GM12864 (cell line): Measurements from ENCODE around the gene MED25.

Source experiments
- DNase-seq: peaks from one replicate; pipeline ENCODE4 v3.0.0-alpha.2; 2011; ENCODE audit warnings: low read depth
- H3K4me3 ChIP-seq: 2 replicates; pipeline ENCODE4 v1.5.1; 2011; ENCODE audit warnings: mild to moderate bottlenecking, low read depth, low read length, control low read depth
- TF ChIP-seq, protein P1 (sequence below): IDR thresholded peaks from 2 replicates; pipeline ENCODE4 v1.5.1; 2011; ENCODE audit warnings: low read depth, mild to moderate bottlenecking, moderate library complexity, low read length, control low read depth, inconsistent platforms; ENCODE audit errors: missing control alignments

Gene MED25

GRCh38 chr19:49787746-49788145 lies 30.3 kb upstream of the MED25 start:
- DNase-seq = no peak
- H3K4me3 ChIP-seq = no peak overlapping the region
- TF ChIP-seq, protein P1, sequence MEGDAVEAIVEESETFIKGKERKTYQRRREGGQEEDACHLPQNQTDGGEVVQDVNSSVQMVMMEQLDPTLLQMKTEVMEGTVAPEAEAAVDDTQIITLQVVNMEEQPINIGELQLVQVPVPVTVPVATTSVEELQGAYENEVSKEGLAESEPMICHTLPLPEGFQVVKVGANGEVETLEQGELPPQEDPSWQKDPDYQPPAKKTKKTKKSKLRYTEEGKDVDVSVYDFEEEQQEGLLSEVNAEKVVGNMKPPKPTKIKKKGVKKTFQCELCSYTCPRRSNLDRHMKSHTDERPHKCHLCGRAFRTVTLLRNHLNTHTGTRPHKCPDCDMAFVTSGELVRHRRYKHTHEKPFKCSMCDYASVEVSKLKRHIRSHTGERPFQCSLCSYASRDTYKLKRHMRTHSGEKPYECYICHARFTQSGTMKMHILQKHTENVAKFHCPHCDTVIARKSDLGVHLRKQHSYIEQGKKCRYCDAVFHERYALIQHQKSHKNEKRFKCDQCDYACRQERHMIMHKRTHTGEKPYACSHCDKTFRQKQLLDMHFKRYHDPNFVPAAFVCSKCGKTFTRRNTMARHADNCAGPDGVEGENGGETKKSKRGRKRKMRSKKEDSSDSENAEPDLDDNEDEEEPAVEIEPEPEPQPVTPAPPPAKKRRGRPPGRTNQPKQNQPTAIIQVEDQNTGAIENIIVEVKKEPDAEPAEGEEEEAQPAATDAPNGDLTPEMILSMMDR = no peak

GRCh38 chr19:49788857-49789256 lies 29.2 kb upstream of the MED25 start:
- TF ChIP-seq, protein P1 = no peak
- H3K4me3 ChIP-seq = no peak overlapping the region
- DNase-seq = no peak

- no peak for DNase-seq
- TF ChIP-seq, protein P1 = no peak
Measured at GRCh38 chr19:49790866-49791265, 27.2 kb upstream of the MED25 start.

DNA sequence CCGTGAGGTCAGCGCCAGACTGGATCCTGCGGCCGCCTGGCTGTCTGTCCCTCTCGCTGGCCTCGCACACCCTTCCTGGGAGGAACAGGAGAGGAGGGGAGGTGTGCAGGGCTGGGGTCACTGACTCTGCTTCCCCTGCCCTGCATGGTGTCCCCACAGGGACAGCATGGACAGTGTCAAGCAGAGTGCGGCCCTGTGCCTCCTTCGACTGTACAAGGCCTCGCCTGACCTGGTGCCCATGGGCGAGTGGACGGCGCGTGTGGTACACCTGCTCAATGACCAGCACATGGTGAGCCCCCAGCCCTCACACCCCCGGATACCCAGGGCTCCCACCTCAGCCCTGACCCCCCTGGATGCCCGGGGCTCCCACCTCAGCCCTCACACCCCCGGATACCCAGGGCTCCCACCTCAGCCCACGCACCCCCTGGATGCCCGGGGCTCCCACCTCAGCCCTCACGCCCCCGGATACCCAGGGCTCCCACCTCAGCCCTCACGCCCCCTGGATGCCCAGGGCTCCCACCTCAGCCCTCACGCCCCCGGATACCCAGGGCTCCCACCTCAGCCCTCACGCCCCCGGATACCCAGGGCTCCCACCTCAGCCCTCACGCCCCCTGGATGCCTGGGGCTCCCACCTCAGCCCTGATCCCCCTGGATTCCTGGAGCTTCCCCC lies 26.2 kb upstream of the MED25 start:
- TF ChIP-seq, protein P1 = no peak

More at GRCh38 chr19:49790866-49791265, 27.2 kb upstream of the MED25 start:
- no peak overlapping the region for H3K4me3 ChIP-seq

DNA sequence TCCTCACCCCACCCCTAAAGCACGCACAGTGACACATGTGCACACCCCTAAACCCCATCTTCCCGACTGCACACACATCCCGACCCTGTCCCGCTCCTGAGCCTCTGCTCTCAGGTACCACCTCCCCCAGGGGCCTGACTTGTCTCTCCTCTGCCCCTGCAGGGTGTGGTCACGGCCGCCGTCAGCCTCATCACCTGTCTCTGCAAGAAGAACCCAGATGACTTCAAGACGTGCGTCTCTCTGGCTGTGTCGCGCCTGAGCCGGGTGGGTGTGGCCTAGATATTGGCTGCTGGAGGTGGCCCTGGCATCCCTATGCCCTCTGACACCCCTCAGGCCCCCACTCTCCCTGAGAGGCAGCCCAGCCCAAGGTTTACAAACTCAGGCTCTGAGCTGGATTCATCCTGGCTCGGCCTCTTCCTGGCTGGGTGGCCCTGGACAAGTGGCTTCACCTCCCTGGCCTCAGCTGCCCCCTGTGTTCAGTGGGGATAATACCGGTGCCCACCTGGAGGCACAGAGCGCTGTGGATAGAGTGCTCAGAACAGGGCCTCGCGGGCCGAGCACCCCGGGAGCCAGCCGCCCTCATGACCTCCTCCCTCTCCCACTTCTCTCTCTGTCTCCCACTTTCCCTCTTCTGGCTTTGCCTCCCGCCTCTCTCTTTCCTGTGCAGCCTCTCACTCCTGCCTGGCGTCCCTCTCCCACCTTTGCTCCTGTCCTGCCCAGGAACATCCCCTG lies 25.1 kb upstream of the MED25 start:
- no peak for DNase-seq
- H3K4me3 ChIP-seq = no peak overlapping the region
- TF ChIP-seq, protein P1 = no peak

More for the DNA sequence above, 26.2 kb upstream of the MED25 start:
- H3K4me3 ChIP-seq = no peak overlapping the region
- DNase-seq = no peak

DNA sequence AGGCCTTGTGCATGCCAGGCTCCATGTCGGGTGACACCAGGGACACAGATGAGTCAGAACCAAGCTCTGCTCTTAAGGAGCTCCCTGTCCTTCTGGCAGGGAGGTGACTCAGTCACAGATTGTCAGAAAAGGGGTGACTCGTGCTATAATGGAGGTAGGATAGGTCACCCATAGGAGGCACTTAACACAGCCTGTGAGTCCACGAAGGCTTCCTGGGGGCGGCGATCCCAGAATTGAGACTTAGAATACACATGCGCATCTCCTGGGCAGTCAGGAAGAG lies 24.6 kb upstream of the MED25 start:
- TF ChIP-seq, protein P1 = no peak
- no peak overlapping the region for H3K4me3 ChIP-seq
- no peak for DNase-seq

GRCh38 chr19:49795615-49796014 lies 22.5 kb upstream of the MED25 start:
- DNase-seq = no peak
- no peak overlapping the region for H3K4me3 ChIP-seq
- TF ChIP-seq, protein P1 = no peak
